ENCODE measurements around the gene STPG2.

STPG2 gene

DNA sequence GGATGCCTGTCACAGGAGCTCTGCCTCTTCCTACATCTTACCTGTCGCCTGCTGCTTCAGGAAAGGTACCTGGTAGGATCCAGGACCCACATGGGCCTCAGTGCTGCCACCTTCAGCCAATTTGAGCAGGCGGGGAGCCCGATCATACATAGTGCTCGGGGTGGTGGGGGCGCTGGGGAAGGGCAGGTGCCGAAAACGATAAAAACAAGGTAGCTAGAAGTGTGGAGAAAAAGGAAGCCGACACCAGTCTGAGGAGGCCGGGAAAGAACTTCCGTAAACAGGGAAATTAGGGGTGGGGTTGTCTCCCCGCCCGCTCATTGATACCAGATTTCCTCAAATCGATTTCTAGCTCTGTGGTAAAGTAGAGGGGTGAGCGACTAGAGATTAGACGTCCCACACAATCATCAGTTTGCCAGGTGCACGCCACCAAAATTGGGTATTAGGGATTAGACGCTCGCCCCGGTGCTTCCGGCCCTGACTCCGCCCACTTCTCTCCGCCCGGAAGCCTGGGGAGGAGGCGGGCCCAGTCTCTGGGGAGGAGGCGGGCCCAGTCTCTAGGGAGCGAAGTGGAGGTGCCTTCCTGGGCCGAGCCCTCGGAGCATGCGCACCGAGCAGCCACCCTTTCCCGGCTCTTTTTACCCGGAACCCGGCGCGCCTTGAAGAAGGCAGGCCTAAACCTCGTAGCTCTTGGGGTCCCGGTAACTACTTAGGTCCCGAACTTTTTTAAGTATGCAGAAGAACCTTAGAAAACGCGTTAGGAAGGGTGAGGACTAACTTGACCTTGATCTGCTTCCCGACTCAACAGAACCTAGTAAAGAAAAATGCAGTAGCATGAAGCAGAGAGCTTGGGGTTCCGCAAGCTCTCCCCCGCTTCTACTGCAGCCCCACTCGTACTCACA, at the start of gene STPG2:
TSS of gene STPG2 (minus strand) at position 476 of the 899 bp plus-strand sequence.
- peak; percentile 72 to 91 (median 80) for DNase-seq

DNA sequence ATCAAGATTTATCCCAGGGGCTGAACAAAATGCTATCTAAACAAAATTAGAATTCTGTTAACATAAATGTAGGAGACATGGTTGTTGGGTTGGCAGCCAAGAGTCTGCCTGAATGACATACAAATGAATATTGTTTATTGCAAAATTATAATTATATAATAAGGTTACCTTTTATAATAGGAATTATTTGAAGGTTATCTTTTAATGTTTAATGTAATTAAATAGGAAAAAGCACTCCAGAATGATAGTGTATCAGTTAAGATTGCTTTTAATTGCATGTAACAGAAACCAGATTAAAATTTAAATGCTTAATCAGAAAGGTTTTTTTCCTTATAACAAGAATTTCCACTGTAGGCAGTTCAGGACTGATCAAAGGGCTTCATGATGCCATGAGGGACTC, 42.0 kb upstream of the STPG2 start:
- DNase-seq = no peak

DNA sequence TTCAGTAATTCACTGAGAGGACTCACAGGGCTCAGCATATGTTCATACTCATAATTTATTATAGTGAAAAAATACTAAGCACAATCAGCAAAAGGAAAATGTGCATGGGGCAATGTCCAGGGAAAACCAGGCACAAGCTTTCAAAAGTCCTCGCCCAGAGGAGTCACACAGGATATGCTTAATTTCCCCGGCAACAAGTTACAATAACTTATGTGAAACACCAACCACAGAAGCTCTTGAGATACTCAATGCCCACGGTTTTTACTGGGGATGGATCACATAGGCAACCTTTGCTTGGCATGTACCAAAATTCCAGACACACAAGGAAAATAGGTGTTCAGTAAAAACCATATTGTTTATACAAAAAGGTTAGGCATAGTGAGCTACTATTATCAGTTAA, 38.5 kb upstream of the STPG2 start:
- DNase-seq = no peak

DNA sequence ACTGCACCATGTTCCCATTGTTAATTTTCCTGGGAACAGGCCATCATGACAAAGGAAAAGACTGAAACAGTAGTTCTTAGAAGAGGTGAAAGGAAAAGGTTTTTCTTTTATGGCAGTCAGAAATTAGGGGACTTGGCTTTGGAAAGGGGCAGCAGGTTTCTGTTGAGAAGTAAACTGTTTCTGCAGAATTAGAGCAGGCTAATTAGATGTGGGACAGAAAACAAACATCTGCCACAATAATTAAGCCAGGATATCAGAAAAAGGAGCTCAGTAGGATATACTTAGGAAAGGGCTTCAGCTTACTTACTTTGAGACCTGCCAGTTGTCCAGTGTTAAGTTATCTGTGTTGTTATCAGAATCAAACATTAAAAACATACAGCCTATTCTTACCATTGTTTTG, 36.7 kb upstream of the STPG2 start:
- DNase-seq = no peak

DNA sequence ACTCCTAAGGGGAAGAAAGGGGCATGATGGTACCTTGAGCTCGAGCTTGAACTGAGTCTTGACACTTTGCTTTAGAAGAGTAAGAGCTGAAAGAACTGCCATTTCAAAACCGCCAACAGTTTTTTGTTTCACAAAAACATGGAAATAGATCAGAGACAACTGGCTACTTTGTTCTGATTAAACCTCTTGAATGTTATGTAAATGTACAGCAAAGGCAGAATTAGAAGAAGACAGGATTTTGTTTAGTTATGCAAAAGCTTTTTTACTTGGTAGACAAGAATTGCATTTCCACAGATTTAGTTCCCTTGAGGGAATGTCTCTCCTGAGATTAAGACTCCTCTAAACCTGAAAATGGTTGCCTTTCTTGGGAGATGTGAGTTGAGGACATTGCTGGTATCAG, 33.3 kb upstream of the STPG2 start:
- no peak for DNase-seq

DNA sequence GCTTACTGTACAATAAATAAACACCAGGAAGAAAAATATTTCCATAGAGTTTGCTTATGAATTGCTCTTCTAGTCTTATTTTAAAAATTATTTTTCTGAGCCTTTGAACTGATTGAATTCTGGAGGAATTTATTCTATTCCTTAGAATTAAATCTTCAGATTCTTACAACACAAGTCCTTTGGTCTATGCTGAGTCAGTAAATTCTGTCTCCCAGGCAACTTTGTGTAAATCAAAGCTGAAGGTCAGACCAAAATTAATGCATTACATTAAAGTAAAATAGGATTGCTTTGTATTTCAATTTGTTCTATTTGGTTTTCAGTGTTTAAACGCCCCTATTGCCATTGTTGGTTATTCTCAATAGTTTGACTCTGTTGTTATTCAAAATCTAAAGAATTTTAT, 26.8 kb upstream of the STPG2 start:
- no peak for DNase-seq

DNA sequence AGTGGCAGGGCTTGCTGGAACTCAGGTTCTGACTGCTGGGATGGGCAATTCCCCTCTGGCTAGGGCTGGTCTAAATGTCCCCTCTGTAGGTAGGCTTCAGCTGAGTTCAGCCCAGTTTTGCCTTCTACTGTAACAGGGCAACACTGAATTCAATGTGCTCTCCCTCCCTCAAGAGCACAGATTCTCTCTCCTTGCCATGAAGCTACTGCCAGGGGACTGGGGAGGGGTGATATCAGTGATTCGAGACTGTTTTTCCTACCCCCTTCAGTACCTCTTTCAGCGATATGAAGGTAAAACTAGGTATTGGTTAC, 23.4 kb upstream of the STPG2 start:
- DNase-seq = no peak

DNA sequence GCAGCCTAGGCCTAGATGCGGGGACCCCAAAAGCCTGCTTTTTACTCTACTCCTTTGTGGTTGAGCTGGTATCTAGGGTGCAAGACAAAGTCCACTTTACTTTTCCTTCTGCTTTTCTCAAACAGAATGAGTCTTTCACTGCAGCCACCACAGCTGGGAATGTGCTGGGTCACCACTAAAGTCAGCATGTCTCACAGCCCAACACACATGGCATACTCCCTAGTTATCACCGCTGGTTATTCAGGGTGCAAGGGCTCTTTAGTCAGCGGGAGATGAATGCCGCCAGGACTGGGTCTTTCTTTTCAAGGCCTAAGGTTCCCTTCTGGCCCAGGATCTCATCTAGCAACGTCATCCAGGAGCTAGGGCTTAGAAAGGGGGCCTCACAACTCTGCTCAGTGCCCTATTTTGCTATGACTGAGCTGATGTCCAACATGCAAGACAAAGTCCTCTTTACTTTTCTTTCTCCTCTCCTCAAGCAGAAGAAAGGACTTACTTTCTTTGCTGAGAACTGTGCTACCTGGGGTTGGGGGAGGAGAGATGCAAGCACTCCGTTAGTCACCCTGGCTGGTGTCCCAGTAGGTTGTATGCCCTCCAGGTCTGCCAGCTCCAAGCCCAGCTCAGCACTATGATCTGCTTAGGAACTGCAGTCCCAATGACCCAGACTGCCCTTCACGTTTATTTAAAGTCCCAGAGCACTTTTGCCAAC, 22.9 kb upstream of the STPG2 start:
- no peak for DNase-seq

DNA sequence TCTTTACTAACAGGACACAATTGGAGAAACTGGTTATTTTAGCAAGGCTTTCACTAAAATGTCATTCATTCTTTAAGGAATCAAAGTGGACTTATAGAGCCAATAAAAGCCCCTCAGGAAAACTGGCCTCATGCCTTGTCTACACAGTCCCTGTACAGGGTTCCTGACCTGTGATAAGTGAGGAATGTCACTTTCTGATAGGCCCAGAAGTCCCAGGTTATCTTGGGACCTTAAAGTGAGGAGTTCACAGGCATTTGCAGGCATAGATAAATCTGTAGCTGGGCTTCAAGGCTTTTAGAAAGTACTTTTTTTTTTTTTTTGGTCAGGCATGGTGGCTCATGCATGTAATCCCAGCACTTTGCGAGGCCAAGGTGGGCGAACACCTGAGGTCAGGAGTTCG, 19.4 kb upstream of the STPG2 start:
- DNase-seq = no peak

DNA sequence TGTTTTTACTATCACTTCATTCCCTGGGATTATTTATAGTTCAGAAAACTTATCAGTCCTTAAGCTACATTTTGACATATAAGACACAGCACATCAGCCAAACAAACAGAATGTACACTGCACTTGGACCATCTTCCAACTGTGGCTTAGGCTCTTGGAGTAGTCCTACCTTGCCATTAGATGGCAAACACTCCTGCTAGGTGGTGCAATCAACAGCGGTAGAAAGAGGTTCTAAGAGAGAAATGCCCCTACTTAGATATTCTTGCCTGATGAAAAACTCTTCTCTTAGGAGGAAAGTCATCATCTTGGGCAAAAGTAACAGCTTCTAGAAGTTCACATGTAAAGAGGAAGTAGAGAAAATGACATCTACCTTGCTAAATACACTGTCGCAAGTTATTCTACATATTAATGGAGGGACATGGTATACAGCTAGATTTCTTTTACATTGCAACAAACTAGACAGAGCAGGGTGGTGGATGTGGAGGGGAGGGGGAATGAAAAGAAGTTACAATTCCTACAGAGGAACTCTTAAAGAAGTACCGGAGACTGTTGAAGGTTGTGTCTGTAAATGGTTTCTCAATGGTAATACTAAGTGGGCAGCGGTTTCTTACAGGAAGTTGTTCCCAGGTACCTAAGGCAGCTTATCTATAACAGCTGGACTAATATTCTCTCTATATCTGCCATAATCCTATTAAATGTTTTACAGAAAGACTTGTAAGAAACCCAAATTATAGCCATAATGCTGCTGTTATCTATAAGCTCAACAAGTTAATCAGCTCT, 8.1 kb upstream of the STPG2 start:
- no peak for DNase-seq

DNA sequence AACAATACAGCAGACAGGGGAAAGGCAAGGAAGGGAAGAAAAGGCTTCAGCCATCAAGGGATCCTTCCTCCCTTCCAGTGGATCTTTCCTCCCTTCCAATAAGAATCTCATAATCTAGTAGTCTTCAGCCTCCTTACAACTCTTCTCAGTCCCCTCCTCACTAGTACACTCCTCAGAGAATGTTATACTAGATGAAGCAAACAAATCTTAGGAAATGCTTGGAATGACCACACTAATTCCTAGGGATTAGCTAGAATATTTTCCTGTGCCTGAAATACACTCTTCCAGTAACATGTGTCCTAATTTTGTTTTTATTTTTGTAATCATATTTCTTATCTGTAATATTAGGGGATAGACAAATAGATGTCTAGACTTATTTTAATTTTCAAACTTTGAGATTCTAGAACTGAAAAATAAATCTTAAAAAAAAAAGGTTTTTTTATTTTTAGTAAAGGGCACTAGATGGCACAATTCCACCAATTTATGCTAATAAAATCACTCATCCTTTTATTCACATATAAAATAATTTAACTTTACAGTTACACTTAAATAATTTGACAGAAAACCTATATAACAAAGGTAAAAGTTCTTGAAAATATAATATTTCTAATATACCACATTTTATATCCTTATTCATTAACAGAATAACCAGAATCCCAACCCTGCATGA, 7.0 kb upstream of the STPG2 start:
- DNase-seq = no peak

DNA sequence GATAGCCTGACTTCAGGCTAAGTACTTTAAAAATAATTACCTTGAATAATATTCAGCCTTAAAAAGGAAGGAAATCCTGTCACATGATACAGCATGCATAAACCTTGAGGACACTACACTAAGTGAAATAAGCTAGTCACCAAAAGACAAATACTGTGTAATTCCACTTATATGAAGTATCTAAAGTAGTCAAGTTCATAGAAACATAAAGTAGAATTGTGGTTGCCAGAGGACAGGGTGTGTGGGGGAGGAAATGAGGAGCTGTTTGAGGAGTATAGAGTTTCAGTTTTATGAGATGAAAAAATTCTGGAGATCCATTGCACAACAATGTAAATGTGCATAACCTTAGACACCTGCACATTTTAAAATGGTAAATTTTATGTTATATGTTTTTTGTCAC, 5.6 kb upstream of the STPG2 start:
- DNase-seq = no peak

DNA sequence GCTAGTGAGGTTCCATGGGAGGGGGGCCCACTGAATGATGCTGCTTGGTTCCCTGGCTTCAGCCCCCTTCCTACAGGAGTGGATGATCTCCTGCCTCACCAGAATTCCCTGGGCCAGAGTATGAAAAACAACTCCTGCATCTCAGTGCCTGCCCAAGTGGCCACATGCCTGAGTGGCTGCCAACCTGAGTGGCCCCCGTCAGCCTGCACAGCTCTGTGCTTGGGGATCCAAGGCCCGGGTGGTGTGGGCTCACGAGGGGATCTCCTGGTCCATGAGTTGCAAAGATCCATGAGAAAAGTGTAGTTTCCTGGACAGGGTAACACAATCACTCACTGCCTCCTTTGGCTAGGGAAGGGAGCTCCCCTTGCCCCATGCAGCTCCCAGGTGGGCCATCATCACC, 17.1 kb downstream of the STPG2 start:
- no peak for DNase-seq

DNA sequence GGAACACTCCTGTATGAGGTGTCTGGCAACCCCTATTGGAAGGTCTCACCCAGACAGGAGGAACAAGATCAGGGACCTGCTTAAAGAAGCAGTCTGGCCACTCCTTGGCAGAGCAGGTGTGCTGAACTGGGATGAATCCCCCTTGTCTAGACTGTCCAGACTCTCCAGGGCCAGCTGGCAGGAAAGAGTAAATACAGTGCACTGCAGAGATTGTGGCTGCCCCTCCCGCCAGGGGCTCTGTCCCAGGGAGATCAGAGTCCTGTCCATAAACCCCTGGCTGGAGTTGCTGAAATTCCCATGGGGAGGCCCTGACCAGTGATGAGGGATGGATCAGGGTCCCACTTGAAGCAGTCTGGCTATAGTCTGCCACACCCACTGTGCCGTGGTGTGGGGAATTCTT, 17.7 kb downstream of the STPG2 start:
- no peak for DNase-seq

DNA sequence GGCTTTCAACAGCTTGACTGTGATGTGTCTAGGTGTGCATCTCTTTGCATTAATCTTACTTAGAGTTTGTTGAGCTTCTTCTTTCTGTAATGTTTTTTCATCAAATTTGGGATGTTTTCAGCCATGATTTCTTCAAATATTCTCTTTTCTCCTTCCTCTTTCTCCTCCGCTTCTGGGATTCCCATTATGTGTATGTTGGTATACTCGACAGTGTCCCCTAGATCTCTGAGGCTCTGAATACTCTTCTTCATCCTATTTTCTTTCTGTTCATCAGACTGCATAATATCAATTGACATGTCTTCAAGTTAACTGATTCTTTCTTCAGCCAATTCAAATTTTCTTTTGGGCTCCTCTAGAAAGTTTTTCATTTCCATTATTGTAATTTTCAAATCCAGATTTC, 25.9 kb downstream of the STPG2 start:
- DNase-seq = no peak

DNA sequence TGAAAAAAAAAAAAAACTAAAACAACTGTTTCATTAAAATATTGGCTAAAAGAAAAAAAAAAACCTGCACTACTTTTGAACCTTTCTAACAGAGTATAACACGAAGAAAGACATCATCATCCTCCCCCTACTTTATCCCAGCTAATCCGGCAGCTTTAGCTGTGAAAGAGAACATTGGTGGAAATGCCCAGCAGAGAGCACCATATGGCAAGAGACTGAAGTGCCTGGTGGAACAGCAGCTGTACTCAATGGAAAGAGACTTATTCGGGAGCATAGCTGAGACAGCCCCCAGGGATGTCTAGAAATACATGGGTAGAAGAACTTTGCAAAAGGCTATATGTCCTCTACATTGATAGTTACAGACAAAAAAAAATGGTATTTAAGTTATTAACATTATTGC, 30.3 kb downstream of the STPG2 start:
- no peak for DNase-seq

DNA sequence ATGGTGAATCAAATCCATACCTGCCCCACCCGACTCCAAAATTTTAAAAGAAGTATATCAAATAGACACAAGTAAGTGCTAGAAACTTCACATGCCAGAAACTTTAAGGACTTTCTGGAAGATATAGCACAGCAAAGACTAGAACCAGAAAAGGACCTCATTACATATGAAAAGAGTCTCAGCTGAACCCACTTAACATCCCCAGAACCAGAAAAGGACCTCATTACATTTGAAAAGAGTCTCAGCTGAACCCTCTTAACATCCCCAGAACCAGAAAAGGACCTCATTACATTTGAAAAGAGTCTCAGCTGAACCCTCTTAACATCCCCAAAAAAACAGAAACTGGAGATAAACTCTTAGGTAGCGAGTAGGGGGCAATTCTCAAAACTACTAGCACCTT, 32.3 kb downstream of the STPG2 start:
- no peak for DNase-seq

DNA sequence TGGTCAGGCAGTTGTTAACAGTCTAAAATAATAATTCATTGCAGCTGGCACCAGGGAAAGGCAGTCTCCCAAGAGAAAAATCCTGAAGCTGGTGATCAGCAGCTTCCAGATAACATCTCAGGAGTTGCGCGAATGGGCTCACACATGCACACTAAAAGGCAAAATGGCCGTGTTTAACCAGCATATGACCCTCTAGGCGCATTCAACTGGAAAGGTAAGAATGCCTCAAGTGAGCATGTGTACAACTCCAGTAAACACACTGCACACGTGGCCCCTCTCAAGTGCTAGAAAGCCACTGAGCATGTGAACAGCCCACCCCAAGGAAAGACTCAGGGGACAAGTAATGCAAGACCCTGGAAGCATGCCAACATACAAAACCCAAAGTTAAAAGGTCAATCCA, 33.1 kb downstream of the STPG2 start:
- no peak for DNase-seq

DNA sequence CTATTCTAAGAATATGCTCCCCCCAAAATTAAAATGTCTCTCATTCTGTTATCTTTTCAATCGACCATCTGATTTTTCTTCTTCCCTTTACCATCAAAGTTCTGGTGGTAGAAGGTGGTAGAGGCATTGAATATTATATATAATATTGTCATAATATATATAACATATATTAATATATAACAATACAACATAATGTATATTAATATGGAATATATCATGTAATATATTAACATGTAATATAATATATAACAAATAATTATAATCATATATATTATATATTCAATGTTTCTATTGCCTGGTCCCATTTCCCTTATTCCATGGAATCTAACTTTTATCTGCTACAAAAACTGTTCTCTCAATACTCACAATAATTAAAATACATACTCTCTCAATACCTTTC, 40.6 kb downstream of the STPG2 start:
- DNase-seq = no peak

DNA sequence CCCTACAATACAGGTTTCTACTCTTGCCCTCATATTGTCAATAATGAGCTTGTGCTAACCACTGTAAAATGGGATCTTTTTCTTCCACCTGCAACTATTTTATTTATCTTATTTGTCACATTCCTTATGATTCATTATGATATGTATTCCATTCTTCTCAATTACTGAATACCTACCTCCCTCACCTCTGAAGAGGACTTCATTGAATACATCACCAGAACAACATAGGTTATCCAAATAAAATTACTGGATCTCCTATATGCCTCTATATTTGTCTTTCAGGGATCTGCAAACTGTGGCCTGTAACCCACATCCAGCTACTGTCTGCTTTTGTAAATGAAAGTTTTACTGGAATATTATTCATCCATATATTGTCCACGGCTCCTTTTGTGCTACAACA, 41.3 kb downstream of the STPG2 start:
- no peak for DNase-seq

DNA sequence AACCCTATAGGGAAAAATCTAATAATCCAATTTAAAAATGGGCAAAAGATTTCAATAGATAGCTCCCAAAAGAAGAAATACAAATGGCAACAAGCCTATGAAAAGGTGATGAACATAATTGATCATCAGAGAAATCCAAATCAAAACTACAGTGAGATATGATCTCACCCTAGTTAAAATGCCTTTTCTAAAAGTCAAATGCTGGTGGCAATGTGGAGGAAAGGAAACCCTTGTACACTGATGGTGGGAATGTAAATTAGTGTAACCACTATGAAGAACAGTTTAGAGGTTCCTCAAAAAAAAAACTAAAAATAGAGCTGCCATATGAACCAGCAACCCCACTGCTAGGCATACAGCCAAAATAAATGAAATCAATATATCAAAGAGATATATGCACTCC, 44.5 kb downstream of the STPG2 start:
- DNase-seq = no peak

DNA sequence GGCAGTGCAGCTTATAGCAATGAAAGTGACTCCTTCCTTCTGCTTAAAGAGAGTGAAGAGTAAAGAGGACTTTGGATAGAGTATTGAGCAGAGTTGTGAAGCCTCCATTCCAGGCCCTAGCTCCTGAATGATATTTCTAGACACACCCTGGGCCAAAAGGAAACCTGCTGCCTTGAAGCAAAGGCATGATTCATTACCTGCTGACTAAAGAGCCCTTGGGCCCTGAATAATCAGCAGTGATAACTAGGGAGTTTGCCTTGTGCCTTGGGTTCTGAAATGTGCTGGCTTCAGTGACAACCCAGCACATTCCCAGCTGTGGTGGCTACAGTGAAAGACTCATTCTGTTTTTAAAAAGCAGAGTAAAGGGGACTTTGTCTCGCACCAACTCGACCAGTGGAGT, 49.2 kb downstream of the STPG2 start:
- DNase-seq = no peak

DNA sequence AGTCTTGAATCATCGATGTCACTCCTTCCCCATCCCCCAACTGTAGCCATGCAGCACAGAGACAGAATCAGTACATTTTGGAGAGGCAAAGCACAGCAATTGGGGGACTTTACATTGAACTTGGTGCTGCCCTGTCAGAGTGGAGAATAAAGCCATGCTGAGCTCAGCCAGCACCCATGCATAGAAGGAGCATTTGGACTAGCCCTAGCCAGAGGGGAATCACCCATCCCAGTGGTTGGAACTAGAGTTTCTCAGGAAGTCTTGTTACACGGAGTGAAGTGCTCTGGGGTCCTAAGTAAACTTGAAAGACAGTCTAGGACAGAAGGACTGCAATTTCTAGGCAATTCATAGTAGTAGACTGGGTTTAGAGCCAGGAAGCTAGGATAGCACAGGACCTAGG, 49.6 kb downstream of the STPG2 start:
- no peak for DNase-seq

All from activated naive CD4-positive, alpha-beta T cell (primary cell).